LNCAP (cell line): ENCODE results near the gene PGK1.

ENCODE experiments used
- TF ChIP-seq, protein P1 (sequence below): fragments of 450-650 bp; IDR thresholded peaks from 2 replicates; pipeline ENCODE4 v1.5.1; 2017; ENCODE audit warnings: mild to moderate bottlenecking

The PGK1 gene

DNA sequence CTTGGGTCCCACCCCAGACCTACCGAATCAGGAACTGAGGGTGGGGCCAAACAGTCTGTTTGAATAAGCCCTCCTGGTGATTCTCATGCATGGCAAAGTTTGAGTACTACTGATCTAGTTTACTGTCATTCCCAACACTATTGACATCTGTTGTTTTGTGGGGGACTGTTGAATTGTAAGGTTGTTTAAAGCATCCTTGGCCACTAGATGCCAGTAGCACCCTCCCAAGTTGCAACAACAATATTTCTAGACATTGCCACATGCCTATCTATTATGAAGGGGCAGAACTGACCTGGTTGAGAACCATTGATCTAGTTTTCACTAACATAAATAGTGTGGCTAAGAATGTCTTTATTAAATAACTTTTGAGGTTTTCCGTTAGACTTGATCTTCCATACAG is 20.3 kb downstream of the PGK1 start:
- TF ChIP-seq, protein P1, sequence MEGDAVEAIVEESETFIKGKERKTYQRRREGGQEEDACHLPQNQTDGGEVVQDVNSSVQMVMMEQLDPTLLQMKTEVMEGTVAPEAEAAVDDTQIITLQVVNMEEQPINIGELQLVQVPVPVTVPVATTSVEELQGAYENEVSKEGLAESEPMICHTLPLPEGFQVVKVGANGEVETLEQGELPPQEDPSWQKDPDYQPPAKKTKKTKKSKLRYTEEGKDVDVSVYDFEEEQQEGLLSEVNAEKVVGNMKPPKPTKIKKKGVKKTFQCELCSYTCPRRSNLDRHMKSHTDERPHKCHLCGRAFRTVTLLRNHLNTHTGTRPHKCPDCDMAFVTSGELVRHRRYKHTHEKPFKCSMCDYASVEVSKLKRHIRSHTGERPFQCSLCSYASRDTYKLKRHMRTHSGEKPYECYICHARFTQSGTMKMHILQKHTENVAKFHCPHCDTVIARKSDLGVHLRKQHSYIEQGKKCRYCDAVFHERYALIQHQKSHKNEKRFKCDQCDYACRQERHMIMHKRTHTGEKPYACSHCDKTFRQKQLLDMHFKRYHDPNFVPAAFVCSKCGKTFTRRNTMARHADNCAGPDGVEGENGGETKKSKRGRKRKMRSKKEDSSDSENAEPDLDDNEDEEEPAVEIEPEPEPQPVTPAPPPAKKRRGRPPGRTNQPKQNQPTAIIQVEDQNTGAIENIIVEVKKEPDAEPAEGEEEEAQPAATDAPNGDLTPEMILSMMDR: peak; percentile 24; the same call in 1 of the 2 replicates

DNA sequence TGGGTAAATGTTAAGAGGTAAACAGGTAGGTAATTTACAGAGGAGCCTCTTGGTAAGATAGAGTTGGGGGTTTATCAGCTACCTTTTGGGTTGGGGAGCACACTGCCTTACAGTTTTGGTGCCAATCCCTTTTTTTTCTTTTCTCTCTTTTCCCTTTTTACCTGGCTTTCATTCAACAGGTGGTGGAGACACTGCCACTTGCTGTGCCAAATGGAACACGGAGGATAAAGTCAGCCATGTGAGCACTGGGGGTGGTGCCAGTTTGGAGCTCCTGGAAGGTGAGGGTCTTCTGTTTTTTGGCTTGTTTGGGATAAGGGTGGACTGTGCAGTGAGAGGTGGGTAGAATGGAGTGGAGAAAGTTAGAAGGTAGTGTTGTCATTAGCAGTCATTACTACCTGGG is 21.1 kb downstream of the PGK1 start:
- TF ChIP-seq, protein P1: no peak

DNA sequence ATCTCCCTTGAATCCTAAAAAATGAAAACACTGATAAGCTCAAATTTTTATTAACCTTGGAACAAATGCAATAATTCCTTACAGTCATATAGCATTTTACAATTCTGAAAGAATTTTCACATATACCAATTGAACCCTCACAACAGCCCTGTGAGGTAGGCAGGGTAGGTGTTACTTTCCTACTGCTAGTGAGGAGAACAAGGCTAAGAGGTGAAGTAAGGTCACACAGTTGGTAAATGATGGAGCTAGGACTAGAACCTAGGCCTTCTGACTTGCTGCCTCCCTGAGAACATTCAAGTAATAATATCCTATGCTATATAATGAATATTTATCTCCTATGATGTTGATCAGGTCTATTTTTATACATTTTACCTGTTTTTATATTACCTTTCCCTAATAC is 25.7 kb downstream of the PGK1 start:
- TF ChIP-seq, protein P1: no peak

DNA sequence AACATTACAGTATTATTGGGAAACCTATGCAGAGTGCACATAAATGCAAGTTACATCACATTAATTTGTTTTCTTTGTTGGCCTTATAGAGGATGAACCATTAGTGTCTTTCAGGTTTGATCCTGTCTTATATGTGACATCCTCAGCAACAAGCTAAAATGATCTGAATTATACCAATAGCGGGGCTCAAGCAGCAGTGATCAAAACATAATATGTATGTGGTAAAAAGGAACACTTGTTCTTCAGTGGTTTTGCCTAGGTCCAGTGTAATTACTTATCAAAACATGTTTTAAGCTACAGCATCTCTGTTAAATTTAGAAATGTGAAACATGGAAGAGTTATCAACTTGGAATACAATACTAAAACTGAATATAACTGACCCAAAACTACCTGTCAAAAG is 26.3 kb downstream of the PGK1 start:
- TF ChIP-seq, protein P1: no peak

DNA sequence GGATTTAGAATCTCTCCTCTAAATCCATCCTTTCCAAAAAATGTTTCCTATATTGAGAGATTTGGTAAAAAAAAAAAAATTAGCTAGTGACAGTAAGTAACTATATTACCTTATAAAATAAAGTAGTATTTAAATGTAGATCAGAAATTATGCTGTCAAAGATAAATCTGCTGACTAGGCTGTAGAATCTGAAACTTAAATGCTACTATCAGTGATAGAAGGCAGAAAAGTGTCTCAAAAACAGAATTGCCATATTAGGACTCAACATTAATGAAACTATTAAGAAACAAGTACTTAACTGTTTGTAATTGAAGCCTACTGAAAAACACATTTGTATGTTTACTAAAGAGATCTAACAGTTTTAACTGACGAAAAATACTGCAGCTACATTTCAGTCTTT is 27.1 kb downstream of the PGK1 start:
- TF ChIP-seq, protein P1: no peak

DNA sequence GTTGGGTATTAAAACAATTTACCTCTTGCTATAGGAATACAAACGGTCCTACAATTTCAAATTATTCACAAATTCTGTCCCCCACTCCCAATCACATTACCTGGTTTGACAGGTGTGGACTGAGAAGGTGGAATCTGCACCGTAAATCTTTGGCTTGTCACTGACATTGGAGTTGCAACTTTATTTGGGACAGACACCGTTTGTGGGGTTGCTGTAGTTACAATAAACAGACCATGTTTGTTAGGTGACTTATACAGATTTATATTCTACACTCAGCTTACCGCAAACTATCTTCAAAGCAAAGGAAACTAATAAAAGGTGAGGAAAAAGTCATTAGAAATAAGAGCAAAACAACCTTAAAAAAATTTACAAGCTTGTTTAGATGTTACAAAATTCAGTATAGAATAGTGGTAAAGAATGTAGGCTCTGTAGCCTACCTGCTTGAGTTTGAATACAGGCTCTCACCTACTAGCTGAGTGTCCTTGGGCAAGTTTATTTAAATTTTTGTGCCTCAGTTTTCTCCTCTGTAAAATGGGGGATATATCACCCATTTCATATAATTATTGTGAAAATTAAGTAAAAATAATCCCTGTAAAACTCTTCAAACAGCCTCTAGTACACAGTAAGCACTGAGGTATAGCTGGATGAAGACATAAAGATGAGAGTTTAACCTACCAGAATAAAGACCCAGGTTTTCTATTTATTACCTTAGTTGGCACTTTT is 29.4 kb downstream of the PGK1 start:
- TF ChIP-seq, protein P1: no peak

DNA sequence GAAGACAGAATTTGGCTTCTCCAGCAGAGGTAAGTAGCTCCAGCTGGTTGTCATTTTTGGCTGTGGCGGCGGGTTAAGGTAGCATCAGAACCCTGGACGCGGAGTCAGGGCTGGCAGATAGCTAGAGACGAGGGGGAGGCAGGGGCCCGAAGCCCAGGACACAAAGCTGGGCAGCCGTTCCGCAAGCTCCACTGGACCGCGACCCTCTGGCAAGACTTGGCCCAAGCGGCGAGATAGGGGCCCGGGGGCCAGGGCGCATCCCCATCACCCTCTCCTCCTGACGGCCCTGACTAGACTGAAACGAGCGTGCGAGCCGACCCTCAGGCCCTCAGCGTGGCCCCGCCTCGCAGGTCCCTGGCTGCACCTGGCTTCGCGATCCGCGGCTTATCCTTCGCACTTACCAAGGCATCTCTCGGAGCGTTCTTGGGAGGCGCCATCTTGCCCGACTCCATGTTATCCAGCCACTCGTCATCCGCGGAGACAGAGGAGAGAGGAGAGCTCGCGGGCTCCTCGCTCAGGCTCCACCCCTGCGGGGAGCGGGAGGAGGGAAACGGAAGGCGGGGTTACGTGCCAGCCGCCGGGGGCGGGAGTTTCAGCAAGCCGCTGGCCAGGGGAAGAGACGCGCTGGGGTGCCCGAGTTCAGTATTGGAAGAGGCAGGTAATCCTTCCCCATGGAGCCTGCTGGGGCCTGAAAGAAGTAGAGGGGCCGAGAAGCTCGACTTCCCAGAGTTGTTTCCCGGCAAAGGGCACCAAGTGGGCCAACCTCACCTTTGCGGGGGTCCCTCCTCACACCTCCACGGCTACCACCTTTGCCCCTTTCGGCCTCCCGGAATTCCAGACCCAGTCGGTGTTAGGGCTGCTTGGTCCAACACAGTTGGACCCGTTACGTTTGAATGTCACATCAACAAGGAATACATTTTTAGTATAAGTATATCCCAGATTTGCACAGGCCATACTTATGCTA is 35.4 kb downstream of the PGK1 start, which contains the start of gene TAF9B:
TSS of gene TAF9B (minus strand) at position 491 of the 964 bp plus-strand sequence. CDS start at position 452, 39 bp downstream.
- TF ChIP-seq, protein P1: no peak
